HL-60 (cell line): ENCODE data around the gene SEMA3D.

Experiments
- DNase-seq, 2 experiments: peaks; one replicate each; pipeline ENCODE4 v3.0.0-alpha.2; 2010 to 2020; ENCODE audit warnings: low read depth in 1 of 2, low spot score in 1 of 2
- H3K27ac ChIP-seq: fragments of 250-450 bp; sonication (Bioruptor Pico); replicated peaks from 2 replicates; pipeline ENCODE4 v1.5.1; 2020; ENCODE audit warnings: mild to moderate bottlenecking, moderate library complexity
- H3K27me3 ChIP-seq: fragments of 250-450 bp; sonication (Bioruptor Pico); 2 replicates; pipeline ENCODE4 v1.5.1; 2021; ENCODE audit warnings: mild to moderate bottlenecking, moderate library complexity; ENCODE audit not compliant: insufficient read depth, poor library complexity, severe bottlenecking
- H3K4me3 ChIP-seq: replicated peaks from 2 replicates; pipeline ENCODE4 v1.5.1; 2011; ENCODE audit warnings: mild to moderate bottlenecking, control low read depth, low read length; ENCODE audit not compliant: insufficient read depth
- GABPA ChIP-seq: IDR thresholded peaks from 2 replicates; pipeline ENCODE4 v1.6.1; 2012; ENCODE audit warnings: low read depth
- POLR2AphosphoS5 ChIP-seq: IDR thresholded peaks from 2 replicates; pipeline ENCODE4 v1.6.1; 2012; ENCODE audit warnings: low read depth
- SPI1 ChIP-seq: IDR thresholded peaks from 2 replicates; pipeline ENCODE4 v1.6.1; 2012; ENCODE audit warnings: low read depth, mild to moderate bottlenecking, borderline replicate concordance
- TF ChIP-seq, protein P1 (sequence below): IDR thresholded peaks from one replicate; pipeline ENCODE4 v1.5.1; 2011; ENCODE audit warnings: low read length, control low read depth, inconsistent platforms; ENCODE audit not compliant: insufficient read depth
- TF ChIP-seq, protein P2 (sequence below): IDR thresholded peaks from 2 replicates; pipeline ENCODE4 v1.6.1; 2012; ENCODE audit warnings: low read depth; ENCODE audit not compliant: insufficient replicate concordance

The SEMA3D gene

DNA sequence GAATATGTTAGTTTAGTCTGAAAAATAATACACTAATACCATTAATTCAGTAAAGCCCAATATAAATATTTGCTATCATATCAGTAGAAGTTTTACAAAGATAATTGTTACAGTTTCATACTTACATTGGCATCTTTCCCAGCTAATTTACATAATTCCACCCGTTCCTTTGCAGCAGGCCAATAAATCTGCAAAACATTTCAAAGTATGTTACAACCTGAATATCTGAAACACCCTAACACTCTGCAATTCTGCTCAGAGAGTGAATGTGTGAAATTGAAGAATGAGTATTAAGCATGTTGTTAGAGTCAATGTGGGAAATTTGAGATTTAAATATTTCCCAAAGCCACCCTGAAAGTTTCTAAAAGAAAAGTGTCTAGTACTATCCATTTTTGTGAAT is 105.5 kb downstream of the SEMA3D start:
- Histone ChIP-seq H3K27me3 (no peaks in the 10 kb centered on the region), H3K4me3 (no peak overlapping the region), H3K27ac (no peak overlapping the region)
- TF ChIP-seq POLR2AphosphoS5 (no peak), SPI1 (no peak), GABPA (no peak)
- TF ChIP-seq, protein P1, sequence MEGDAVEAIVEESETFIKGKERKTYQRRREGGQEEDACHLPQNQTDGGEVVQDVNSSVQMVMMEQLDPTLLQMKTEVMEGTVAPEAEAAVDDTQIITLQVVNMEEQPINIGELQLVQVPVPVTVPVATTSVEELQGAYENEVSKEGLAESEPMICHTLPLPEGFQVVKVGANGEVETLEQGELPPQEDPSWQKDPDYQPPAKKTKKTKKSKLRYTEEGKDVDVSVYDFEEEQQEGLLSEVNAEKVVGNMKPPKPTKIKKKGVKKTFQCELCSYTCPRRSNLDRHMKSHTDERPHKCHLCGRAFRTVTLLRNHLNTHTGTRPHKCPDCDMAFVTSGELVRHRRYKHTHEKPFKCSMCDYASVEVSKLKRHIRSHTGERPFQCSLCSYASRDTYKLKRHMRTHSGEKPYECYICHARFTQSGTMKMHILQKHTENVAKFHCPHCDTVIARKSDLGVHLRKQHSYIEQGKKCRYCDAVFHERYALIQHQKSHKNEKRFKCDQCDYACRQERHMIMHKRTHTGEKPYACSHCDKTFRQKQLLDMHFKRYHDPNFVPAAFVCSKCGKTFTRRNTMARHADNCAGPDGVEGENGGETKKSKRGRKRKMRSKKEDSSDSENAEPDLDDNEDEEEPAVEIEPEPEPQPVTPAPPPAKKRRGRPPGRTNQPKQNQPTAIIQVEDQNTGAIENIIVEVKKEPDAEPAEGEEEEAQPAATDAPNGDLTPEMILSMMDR, result no peak
- TF ChIP-seq, protein P2, sequence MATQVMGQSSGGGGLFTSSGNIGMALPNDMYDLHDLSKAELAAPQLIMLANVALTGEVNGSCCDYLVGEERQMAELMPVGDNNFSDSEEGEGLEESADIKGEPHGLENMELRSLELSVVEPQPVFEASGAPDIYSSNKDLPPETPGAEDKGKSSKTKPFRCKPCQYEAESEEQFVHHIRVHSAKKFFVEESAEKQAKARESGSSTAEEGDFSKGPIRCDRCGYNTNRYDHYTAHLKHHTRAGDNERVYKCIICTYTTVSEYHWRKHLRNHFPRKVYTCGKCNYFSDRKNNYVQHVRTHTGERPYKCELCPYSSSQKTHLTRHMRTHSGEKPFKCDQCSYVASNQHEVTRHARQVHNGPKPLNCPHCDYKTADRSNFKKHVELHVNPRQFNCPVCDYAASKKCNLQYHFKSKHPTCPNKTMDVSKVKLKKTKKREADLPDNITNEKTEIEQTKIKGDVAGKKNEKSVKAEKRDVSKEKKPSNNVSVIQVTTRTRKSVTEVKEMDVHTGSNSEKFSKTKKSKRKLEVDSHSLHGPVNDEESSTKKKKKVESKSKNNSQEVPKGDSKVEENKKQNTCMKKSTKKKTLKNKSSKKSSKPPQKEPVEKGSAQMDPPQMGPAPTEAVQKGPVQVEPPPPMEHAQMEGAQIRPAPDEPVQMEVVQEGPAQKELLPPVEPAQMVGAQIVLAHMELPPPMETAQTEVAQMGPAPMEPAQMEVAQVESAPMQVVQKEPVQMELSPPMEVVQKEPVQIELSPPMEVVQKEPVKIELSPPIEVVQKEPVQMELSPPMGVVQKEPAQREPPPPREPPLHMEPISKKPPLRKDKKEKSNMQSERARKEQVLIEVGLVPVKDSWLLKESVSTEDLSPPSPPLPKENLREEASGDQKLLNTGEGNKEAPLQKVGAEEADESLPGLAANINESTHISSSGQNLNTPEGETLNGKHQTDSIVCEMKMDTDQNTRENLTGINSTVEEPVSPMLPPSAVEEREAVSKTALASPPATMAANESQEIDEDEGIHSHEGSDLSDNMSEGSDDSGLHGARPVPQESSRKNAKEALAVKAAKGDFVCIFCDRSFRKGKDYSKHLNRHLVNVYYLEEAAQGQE, result no peak
- DNase-seq, result no peak

DNA sequence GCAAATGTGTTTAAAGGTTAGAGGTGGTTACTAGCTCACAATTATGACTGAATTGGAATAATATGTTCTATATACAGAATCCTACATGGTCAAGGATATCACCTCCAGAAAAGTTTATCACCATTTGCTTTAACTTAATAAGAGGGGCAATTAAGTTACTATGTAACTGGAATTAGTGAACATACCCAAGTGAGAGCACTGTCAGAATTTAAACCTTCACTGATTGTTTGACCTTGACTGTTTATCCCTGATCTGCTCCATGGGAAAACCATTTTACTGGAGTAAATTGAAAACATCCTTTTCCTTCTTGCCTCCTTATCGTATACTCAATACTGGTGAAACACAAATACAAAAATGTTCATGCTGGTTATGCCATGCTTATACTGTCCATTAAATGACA is 107.4 kb downstream of the SEMA3D start:
- TF ChIP-seq GABPA (no peak), POLR2AphosphoS5 (no peak), SPI1 (no peak)
- Histone ChIP-seq H3K27ac (no peak overlapping the region), H3K4me3 (no peak overlapping the region), H3K27me3 (no peaks in the 10 kb centered on the region)
- no peak for DNase-seq

DNA sequence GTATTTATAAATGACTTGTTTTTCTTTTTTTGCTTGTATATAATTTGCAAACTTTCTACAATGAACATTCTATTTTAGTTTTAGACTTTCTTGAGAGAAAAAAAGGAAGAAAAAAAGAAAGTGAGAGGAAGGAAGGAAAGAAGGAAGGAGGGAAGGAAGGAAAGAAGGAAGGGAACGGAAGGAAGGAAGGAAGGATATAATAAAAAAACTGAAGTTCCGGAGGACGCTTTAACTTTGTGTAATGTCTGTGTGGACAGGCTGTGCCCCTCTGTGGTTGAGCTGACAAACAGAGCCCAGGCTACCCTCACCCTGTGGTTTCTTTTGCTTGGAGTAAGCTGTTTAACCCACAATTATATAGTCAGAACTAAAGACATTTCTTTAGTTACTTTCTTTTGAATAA is 108.7 kb downstream of the SEMA3D start:
- TF ChIP-seq, protein P1, result no peak
- TF ChIP-seq GABPA (no peak), SPI1 (no peak), POLR2AphosphoS5 (no peak)
- TF ChIP-seq, protein P2, result no peak
- DNase-seq, result no peak
- no peak overlapping the region for H3K27ac ChIP-seq
- no peak overlapping the region for H3K4me3 ChIP-seq
- no peaks in the 10 kb centered on the region for H3K27me3 ChIP-seq

DNA sequence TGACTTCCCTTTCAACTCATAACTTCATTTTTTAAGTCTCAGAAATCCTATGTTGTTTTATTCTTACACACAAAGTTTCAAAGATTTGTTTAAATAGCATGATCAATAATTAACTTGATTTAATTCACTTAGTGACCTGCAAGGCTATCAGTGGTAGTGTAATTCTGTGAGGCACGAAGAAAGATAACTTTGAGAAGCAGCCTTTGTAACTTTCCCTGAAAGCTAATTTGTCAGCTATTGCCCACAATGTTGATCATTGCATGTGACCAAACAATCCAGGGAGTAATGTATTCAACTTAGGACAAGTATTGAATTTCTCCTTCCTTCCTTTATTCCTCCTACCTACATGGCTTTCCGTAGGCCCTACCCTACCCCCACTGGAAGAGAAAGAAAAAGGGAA is 111.0 kb downstream of the SEMA3D start:
- Histone ChIP-seq H3K27me3 (no peaks in the 10 kb centered on the region), H3K4me3 (no peak overlapping the region), H3K27ac (no peak overlapping the region)
- DNase-seq, result no peak
- TF ChIP-seq, protein P2, result no peak
- TF ChIP-seq, protein P1, result no peak
- no peak for TF ChIP-seq SPI1
- TF ChIP-seq POLR2AphosphoS5, result no peak
- no peak for TF ChIP-seq GABPA
